Esophagus squamous epithelium (tissue), 4 donors: Measurements from ENCODE around the gene KCNH4.

ENCODE experiments used
- CTCF ChIP-seq, 6 experiments: fragments of 450-650 bp in 4 of 6; fragments of 200-600 bp in 2 of 6; sonication (generic) in 2 of 6; IDR thresholded peaks; one replicate each; pipeline ENCODE4 v1.5.1; 2016 to 2019; ENCODE audit warnings: antibody characterized with exemption in 6 of 6, mild to moderate bottlenecking in 4 of 6, moderate library complexity in 4 of 6
- POLR2A ChIP-seq, 4 donors: fragments of 450-650 bp; IDR thresholded peaks; one replicate each; pipeline ENCODE4 v1.6.1; 2017; ENCODE audit warnings: antibody characterized with exemption in 4 of 4, mild to moderate bottlenecking in 4 of 4, moderate library complexity in 3 of 4

GRCh38 chr17:42118126-42118510, 62.8 kb downstream of the KCNH4 start:
- TF ChIP-seq CTCF (IDR thresholded peaks at IDR 0.05) = no peak
- no peak for TF ChIP-seq POLR2A (IDR thresholded peaks at IDR 0.05)
